ENCODE data around the gene MBNL3.
"Not testable (repeated sequence)": the region's sequence is repeated elsewhere in the genome, so short reads cannot be mapped to it uniquely, and the experiment has no call there.

MBNL3 gene

GRCh38 chrX:132389480-132389879 lies 99.4 kb downstream of the MBNL3 start:
- no peak overlapping the region for H3K4me3 ChIP-seq (ENCODE audit: low read depth, low read length)
- no peak for DNase-seq (ENCODE audit: low read depth)

GRCh38 chrX:132388371-132388770 lies 100.5 kb downstream of the MBNL3 start:
- DNase-seq (ENCODE audit: low read depth): no peak
- H3K4me3 ChIP-seq (ENCODE audit: low read depth, low read length): no peak overlapping the region

- no peak overlapping the region for H3K4me3 ChIP-seq (ENCODE audit: low read depth, low read length)
- no peak for DNase-seq (ENCODE audit: low read depth)
These were observed 104.5 kb downstream of the MBNL3 start for GRCh38 chrX:132384301-132384700.

GRCh38 chrX:132382068-132382467 lies 106.8 kb downstream of the MBNL3 start:
- no peak overlapping the region for H3K4me3 ChIP-seq (ENCODE audit: low read depth, low read length)
- no peak for DNase-seq (ENCODE audit: low read depth)

GRCh38 chrX:132378281-132378680 lies 110.6 kb downstream of the MBNL3 start:
- H3K4me3 ChIP-seq (ENCODE audit: low read depth, low read length): no peak overlapping the region
- no peak for DNase-seq (ENCODE audit: low read depth)

GRCh38 chrX:132375941-132376340 lies 112.9 kb downstream of the MBNL3 start:
- H3K4me3 ChIP-seq (ENCODE audit: low read depth, low read length): no peak overlapping the region
- no peak for DNase-seq (ENCODE audit: low read depth)

GRCh38 chrX:132373610-132374009 lies 115.2 kb downstream of the MBNL3 start:
- no peak overlapping the region for H3K4me3 ChIP-seq (ENCODE audit: low read depth, low read length)
- no peak for DNase-seq (ENCODE audit: low read depth)

- H3K4me3 ChIP-seq (ENCODE audit: low read depth, low read length): no peak overlapping the region
- DNase-seq (ENCODE audit: low read depth): no peak
These were observed 119.1 kb downstream of the MBNL3 start for GRCh38 chrX:132369617-132370326.

- H3K4me3 ChIP-seq (ENCODE audit: low read depth, low read length): no peak overlapping the region
- DNase-seq (ENCODE audit: low read depth): no peak
These were observed 120.9 kb downstream of the MBNL3 start for GRCh38 chrX:132367984-132368383.

- DNase-seq (ENCODE audit: low read depth): no peak
- H3K4me3 ChIP-seq (ENCODE audit: low read depth, low read length): no peak overlapping the region
These were observed 121.5 kb downstream of the MBNL3 start for GRCh38 chrX:132367314-132367713.

GRCh38 chrX:132365490-132365889 lies 123.3 kb downstream of the MBNL3 start:
- DNase-seq (ENCODE audit: low read depth): no peak
- no peak overlapping the region for H3K4me3 ChIP-seq (ENCODE audit: low read depth, low read length)

GRCh38 chrX:132364313-132364712 lies 124.5 kb downstream of the MBNL3 start:
- no peak overlapping the region for H3K4me3 ChIP-seq (ENCODE audit: low read depth, low read length)
- no peak for DNase-seq (ENCODE audit: low read depth)

- H3K4me3 ChIP-seq (ENCODE audit: low read depth, low read length): no peak overlapping the region
These were observed 135.4 kb downstream of the MBNL3 start for GRCh38 chrX:132353430-132353829.

GRCh38 chrX:132336172-132336571 lies 152.7 kb downstream of the MBNL3 start:
- no peak for DNase-seq (ENCODE audit: low read depth)
- H3K4me3 ChIP-seq (ENCODE audit: low read depth, low read length): no peak overlapping the region

More at GRCh38 chrX:132353430-132353829, 135.4 kb downstream of the MBNL3 start:
- DNase-seq (ENCODE audit: low read depth): no peak

- no peak for DNase-seq (ENCODE audit: low read depth)
- no peak overlapping the region for H3K4me3 ChIP-seq (ENCODE audit: low read depth, low read length)
These were observed 155.5 kb downstream of the MBNL3 start for GRCh38 chrX:132333351-132333750.

GRCh38 chrX:132331532-132331931 lies 157.3 kb downstream of the MBNL3 start:
- H3K4me3 ChIP-seq (ENCODE audit: low read depth, low read length): no peak overlapping the region
- DNase-seq (ENCODE audit: low read depth): no peak

GRCh38 chrX:132331000-132331399 lies 157.8 kb downstream of the MBNL3 start:
- no peak overlapping the region for H3K4me3 ChIP-seq (ENCODE audit: low read depth, low read length)
- no peak for DNase-seq (ENCODE audit: low read depth)

- H3K4me3 ChIP-seq (ENCODE audit: low read depth, low read length): no peak overlapping the region
- no peak for DNase-seq (ENCODE audit: low read depth)
These were observed 158.6 kb downstream of the MBNL3 start for GRCh38 chrX:132330156-132330729.

GRCh38 chrX:132326960-132327359 lies 161.9 kb downstream of the MBNL3 start:
- H3K4me3 ChIP-seq (ENCODE audit: low read depth, low read length); DNase-seq (ENCODE audit: low read depth): not testable (repeated sequence)
